Measurements from ENCODE around the gene DDX10.

DDX10 gene

DNA sequence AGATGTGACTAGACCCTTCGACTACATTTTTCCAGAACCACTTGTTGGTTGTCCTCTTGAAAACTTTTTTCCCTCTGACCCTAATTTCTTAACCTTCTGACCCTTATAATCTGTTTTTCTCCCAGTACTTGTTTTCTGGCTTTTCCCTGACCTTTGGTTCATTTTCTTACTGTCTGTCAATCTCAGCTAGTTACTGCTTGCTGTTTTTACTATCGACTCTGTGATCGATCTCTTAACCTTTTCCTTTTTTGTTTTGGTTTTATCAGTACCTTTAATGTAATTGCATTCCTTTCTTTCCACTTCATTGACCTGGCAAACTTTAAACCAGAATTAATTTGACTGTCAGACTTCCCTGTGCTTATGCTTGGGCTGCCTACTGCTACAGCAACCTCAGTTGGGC, 92.8 kb downstream of the DDX10 start:
- TF ChIP-seq MYC (IDR thresholded peaks at IDR 0.05; ENCODE audit: low read depth, low read length): no peak
- no peak for TF ChIP-seq POLR2A (IDR thresholded peaks at IDR 0.05; ENCODE audit: extremely low read depth, insufficient read length)
- TF ChIP-seq, protein P1, sequence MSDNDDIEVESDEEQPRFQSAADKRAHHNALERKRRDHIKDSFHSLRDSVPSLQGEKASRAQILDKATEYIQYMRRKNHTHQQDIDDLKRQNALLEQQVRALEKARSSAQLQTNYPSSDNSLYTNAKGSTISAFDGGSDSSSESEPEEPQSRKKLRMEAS (IDR thresholded peaks at IDR 0.05; ENCODE audit: low read depth, low read length): no peak
- TF ChIP-seq, protein P2, sequence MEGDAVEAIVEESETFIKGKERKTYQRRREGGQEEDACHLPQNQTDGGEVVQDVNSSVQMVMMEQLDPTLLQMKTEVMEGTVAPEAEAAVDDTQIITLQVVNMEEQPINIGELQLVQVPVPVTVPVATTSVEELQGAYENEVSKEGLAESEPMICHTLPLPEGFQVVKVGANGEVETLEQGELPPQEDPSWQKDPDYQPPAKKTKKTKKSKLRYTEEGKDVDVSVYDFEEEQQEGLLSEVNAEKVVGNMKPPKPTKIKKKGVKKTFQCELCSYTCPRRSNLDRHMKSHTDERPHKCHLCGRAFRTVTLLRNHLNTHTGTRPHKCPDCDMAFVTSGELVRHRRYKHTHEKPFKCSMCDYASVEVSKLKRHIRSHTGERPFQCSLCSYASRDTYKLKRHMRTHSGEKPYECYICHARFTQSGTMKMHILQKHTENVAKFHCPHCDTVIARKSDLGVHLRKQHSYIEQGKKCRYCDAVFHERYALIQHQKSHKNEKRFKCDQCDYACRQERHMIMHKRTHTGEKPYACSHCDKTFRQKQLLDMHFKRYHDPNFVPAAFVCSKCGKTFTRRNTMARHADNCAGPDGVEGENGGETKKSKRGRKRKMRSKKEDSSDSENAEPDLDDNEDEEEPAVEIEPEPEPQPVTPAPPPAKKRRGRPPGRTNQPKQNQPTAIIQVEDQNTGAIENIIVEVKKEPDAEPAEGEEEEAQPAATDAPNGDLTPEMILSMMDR (IDR thresholded peaks at IDR 0.05; ENCODE audit: low read depth, low read length): no peak
- no peak for DNase-seq (ENCODE audit: low read depth)
- H3K4me3 ChIP-seq (ENCODE audit: low read depth, low read length): no peak overlapping the region

DNA sequence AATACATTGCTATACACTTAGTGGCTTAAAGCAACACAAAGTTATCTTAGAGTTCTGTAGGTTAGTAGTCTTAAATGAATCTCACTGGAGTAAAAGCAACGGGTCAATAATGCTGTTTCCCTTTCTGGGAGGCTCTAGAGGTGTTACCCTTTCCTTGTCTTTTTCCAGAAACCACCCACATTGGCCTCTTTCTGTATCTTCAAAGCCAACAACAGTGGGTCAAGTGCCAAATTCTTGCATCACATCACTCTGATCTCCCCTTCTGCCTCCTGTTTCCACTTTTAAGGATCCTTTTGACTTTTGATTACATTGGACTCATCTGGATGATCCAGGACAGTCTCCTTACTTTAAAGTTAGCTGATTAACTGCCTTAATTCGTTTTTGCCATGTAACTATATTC, 93.6 kb downstream of the DDX10 start:
- no peak overlapping the region for H3K4me3 ChIP-seq (ENCODE audit: low read depth, low read length)
- DNase-seq (ENCODE audit: low read depth): no peak
- TF ChIP-seq, protein P2 (IDR thresholded peaks at IDR 0.05; ENCODE audit: low read depth, low read length): no peak
- TF ChIP-seq, protein P1 (IDR thresholded peaks at IDR 0.05; ENCODE audit: low read depth, low read length): no peak
- TF ChIP-seq MYC (IDR thresholded peaks at IDR 0.05; ENCODE audit: low read depth, low read length) (no peak), POLR2A (IDR thresholded peaks at IDR 0.05; ENCODE audit: extremely low read depth, insufficient read length) (no peak)

DNA sequence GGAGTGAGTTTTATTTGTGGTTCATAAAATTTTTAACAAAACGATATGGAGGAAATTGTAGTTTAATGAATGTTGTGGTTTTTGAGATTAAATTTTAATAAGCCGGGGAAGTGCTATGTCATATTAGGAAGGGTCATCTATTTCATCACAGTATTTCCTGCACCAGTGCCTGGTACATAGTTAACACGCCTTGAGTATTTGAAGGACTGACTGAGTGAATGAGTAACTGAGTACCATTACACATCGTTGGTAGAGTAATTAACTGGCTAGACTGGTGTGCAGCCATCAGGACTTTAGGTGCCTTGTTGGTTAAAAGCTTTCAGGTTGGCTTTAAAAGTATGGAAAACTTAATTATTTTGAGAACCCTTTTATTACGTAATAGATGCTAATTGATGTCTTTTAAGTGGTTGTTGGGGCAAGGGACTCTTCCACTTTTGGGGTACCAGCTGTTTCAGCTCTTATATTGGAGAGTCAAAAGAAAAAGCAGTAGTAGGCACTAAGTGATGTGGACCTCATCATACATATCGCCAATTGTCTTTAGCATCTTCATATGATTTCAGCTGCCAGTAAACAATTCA, 101.8 kb downstream of the DDX10 start:
- no peak for DNase-seq (ENCODE audit: low read depth)
- TF ChIP-seq, protein P1 (IDR thresholded peaks at IDR 0.05; ENCODE audit: low read depth, low read length): no peak
- TF ChIP-seq MYC (IDR thresholded peaks at IDR 0.05; ENCODE audit: low read depth, low read length) (no peak), POLR2A (IDR thresholded peaks at IDR 0.05; ENCODE audit: extremely low read depth, insufficient read length) (no peak)
- TF ChIP-seq, protein P2 (IDR thresholded peaks at IDR 0.05; ENCODE audit: low read depth, low read length): no peak
- H3K4me3 ChIP-seq (ENCODE audit: low read depth, low read length): no peak overlapping the region

DNA sequence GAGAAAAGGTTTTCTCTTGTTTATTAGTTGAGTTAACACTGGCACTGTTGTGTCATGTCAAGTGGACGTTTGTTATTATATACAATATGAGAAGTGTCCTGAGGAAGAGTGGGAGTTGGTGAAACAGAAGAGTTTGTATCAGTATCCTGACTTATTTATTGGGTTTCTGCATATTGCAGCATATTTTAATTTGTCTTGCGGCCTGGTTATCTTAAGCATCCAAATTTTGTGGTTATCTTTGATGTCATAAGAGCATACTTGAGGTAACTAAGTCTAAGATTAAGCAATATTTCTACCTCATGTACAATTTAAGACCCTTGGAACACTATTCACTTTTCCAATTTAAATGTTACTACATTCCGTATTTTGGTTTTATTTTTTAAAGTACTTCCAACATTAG, 103.5 kb downstream of the DDX10 start:
- no peak overlapping the region for H3K4me3 ChIP-seq (ENCODE audit: low read depth, low read length)
- TF ChIP-seq, protein P2 (IDR thresholded peaks at IDR 0.05; ENCODE audit: low read depth, low read length): no peak
- TF ChIP-seq POLR2A (IDR thresholded peaks at IDR 0.05; ENCODE audit: extremely low read depth, insufficient read length): no peak
- TF ChIP-seq, protein P1 (IDR thresholded peaks at IDR 0.05; ENCODE audit: low read depth, low read length): no peak
- no peak for TF ChIP-seq MYC (IDR thresholded peaks at IDR 0.05; ENCODE audit: low read depth, low read length)
- peak; percentile 22 for DNase-seq (ENCODE audit: low read depth)

DNA sequence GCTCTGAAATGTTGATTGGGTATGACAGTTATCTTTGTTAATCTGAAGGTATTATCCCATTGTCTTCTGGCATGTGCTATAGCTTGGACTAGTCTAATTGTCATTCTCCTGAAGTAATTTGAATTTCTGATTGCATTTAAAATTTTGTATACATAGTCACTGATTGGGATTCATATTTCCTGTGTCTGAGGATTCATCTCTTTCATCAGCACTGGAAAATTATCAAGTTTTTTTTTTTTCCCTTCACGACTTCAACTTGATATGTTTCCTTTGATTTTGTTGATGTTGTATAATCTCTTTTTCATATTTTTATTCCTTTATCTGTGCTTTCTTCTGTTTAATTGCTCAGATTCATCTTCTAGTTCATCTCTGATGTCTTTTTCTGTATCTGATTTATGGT, 104.1 kb downstream of the DDX10 start:
- TF ChIP-seq, protein P2 (IDR thresholded peaks at IDR 0.05; ENCODE audit: low read depth, low read length): no peak
- no peak for TF ChIP-seq MYC (IDR thresholded peaks at IDR 0.05; ENCODE audit: low read depth, low read length)
- TF ChIP-seq POLR2A (IDR thresholded peaks at IDR 0.05; ENCODE audit: extremely low read depth, insufficient read length): no peak
- TF ChIP-seq, protein P1 (IDR thresholded peaks at IDR 0.05; ENCODE audit: low read depth, low read length): no peak
- H3K4me3 ChIP-seq (ENCODE audit: low read depth, low read length): no peak overlapping the region

More for the DNA sequence above, 104.1 kb downstream of the DDX10 start:
- DNase-seq (ENCODE audit: low read depth): no peak

All from NB4 (cell line).